KMS-11 (cell line): Measurements from ENCODE around the gene TPRX1.

Experiments used
- H2AFZ ChIP-seq: fragments of 200-600 bp; sonication (generic); 2 replicates; pipeline ENCODE4 v1.6.1; 2016; ENCODE audit warnings: antibody characterized with exemption, mixed run types, low read depth
- H3K27ac ChIP-seq: fragments of 200-600 bp; sonication (generic); 2 replicates; pipeline ENCODE4 v1.6.1; 2016; ENCODE audit warnings: mild to moderate bottlenecking, mixed run types
- H3K27me3 ChIP-seq: fragments of 200-600 bp; sonication (generic); 2 replicates; pipeline ENCODE4 v1.6.1; 2017; ENCODE audit warnings: mild to moderate bottlenecking, low read depth, mixed run types, moderate library complexity; ENCODE audit not compliant: insufficient read depth
- H3K36me3 ChIP-seq: fragments of 200-600 bp; sonication (generic); 2 replicates; pipeline ENCODE4 v1.6.1; 2017; ENCODE audit warnings: mild to moderate bottlenecking, mixed run types; ENCODE audit not compliant: insufficient read depth
- H3K4me1 ChIP-seq: fragments of 200-600 bp; sonication (generic); 2 replicates; pipeline ENCODE4 v1.6.1; 2016; ENCODE audit warnings: mild to moderate bottlenecking, low read depth, mixed run types; ENCODE audit not compliant: poor library complexity, severe bottlenecking
- H3K4me2 ChIP-seq: fragments of 200-600 bp; sonication (generic); 2 replicates; pipeline ENCODE4 v1.7.0; 2016; ENCODE audit warnings: mild to moderate bottlenecking, mixed run types
- H3K4me3 ChIP-seq: fragments of 200-600 bp; sonication (generic); IDR thresholded peaks from 2 replicates; pipeline ENCODE4 v1.6.1; 2017; ENCODE audit warnings: low read depth, low read length, mixed read lengths; ENCODE audit not compliant: insufficient read depth
- H3K79me2 ChIP-seq: fragments of 200-600 bp; sonication (generic); 2 replicates; pipeline ENCODE4 v1.6.1; 2016; ENCODE audit warnings: low read depth, mixed run types; ENCODE audit not compliant: insufficient read depth
- H3K9ac ChIP-seq: fragments of 200-600 bp; sonication (generic); 2 replicates; pipeline ENCODE4 v1.6.1; 2016; ENCODE audit warnings: mild to moderate bottlenecking, mixed run types
- H4K20me1 ChIP-seq: fragments of 200-600 bp; sonication (generic); 2 replicates; pipeline ENCODE4 v1.6.1; 2016; ENCODE audit warnings: mild to moderate bottlenecking, mixed run types; ENCODE audit not compliant: insufficient read depth
- TF ChIP-seq, protein P1 (sequence below): fragments of 200-600 bp; sonication (generic); conservative IDR thresholded peaks from 2 replicates; pipeline ENCODE4 v1.6.1; 2017; ENCODE audit warnings: low read depth, mild to moderate bottlenecking, antibody characterized with exemption, low read length, moderate library complexity, mixed read lengths

Gene TPRX1

GRCh38 chr19:47769534-47769933 is 34.8 kb downstream of the TPRX1 start:
- no peaks in the 10 kb centered on the region for H3K79me2 ChIP-seq
- H2AFZ ChIP-seq, result no peak overlapping the region
- no peak overlapping the region for H3K4me2 ChIP-seq
- no peak overlapping the region for H3K9ac ChIP-seq
- H4K20me1 ChIP-seq, result no peaks in the 10 kb centered on the region
- H3K4me1 ChIP-seq, result peaks cover 5% of the 10 kb centered on the region
- no peak overlapping the region for H3K27ac ChIP-seq
- H3K36me3 ChIP-seq, result no peaks in the 10 kb centered on the region
- peaks cover 27% of the 10 kb centered on the region; the same call in 1 of the 2 replicates for H3K27me3 ChIP-seq
- TF ChIP-seq, protein P1, sequence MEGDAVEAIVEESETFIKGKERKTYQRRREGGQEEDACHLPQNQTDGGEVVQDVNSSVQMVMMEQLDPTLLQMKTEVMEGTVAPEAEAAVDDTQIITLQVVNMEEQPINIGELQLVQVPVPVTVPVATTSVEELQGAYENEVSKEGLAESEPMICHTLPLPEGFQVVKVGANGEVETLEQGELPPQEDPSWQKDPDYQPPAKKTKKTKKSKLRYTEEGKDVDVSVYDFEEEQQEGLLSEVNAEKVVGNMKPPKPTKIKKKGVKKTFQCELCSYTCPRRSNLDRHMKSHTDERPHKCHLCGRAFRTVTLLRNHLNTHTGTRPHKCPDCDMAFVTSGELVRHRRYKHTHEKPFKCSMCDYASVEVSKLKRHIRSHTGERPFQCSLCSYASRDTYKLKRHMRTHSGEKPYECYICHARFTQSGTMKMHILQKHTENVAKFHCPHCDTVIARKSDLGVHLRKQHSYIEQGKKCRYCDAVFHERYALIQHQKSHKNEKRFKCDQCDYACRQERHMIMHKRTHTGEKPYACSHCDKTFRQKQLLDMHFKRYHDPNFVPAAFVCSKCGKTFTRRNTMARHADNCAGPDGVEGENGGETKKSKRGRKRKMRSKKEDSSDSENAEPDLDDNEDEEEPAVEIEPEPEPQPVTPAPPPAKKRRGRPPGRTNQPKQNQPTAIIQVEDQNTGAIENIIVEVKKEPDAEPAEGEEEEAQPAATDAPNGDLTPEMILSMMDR, result no peak
- no peak overlapping the region for H3K4me3 ChIP-seq

DNA sequence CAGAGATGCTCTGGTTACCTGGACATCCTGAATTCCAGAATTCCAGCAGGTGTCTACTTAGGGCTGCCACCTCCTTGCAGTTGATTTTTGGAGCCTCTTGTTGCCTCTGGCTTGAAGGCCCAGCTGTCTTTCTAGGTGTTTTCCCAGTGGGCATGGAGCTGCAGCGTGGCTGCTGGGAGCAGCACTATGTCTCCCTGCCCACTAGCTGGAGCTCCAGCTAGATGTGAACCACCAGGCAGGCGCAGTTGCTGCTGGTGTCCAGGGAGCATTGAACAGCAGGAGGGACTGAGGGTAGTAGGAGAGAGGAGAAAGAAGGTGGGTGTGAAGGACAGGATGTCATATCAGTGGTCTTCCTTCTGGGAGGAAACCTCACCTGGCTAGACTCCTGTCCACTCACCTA is 35.7 kb downstream of the TPRX1 start:
- no peak overlapping the region for H3K9ac ChIP-seq
- no peak overlapping the region for H3K4me2 ChIP-seq
- H3K4me1 ChIP-seq, result peaks cover 5% of the 10 kb centered on the region
- no peaks in the 10 kb centered on the region for H3K79me2 ChIP-seq
- no peaks in the 10 kb centered on the region for H4K20me1 ChIP-seq
- peaks cover 26% of the 10 kb centered on the region; the same call in 1 of the 2 replicates for H3K27me3 ChIP-seq
- no peak overlapping the region for H2AFZ ChIP-seq
- H3K36me3 ChIP-seq, result no peaks in the 10 kb centered on the region
- no peak overlapping the region for H3K4me3 ChIP-seq
- no peak overlapping the region for H3K27ac ChIP-seq
- TF ChIP-seq, protein P1, result no peak

GRCh38 chr19:47767349-47767748 is 37.0 kb downstream of the TPRX1 start:
- no peak overlapping the region for H3K4me2 ChIP-seq
- no peak overlapping the region for H3K27ac ChIP-seq
- TF ChIP-seq, protein P1, result no peak
- H4K20me1 ChIP-seq, result no peaks in the 10 kb centered on the region
- H3K27me3 ChIP-seq, result peaks cover 16% of the 10 kb centered on the region; the same call in 1 of the 2 replicates
- H3K9ac ChIP-seq, result no peak overlapping the region
- no peaks in the 10 kb centered on the region for H3K79me2 ChIP-seq
- H3K4me1 ChIP-seq, result peaks cover 5% of the 10 kb centered on the region
- no peaks in the 10 kb centered on the region for H3K36me3 ChIP-seq
- no peak overlapping the region for H2AFZ ChIP-seq
- no peak overlapping the region for H3K4me3 ChIP-seq

DNA sequence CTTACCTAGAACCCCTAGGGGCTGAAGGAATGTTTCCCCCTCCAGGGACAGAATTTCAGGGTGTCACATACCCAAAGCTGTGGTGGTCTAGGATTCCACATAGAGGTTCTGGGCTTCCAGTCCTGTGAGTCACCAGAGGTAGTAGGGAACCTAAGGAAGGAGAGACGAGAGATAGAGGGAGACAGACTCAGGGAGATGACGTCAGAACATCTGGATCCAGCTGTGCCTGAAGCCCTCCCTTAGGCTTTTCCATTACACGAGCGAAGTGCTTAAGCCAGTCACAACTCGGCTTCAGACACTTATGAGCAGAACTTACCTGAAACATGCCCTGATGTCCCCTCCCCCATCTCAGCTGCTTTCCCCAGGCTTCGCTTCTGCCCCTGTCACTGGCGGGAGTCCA is 37.7 kb downstream of the TPRX1 start:
- Histone ChIP-seq H3K4me1 (peaks cover 5% of the 10 kb centered on the region), H3K79me2 (no peaks in the 10 kb centered on the region), H4K20me1 (no peaks in the 10 kb centered on the region), H3K4me3 (no peak overlapping the region), H3K27me3 (peaks cover 12% of the 10 kb centered on the region; the same call in 1 of the 2 replicates), H3K27ac (no peak overlapping the region), H2AFZ (no peak overlapping the region), H3K36me3 (no peaks in the 10 kb centered on the region), H3K4me2 (no peak overlapping the region), H3K9ac (no peak overlapping the region)
- TF ChIP-seq, protein P1, result no peak
